Thoracic aorta (tissue), 2 donors: ENCODE data around the gene SLC6A19. TPM values are rescaled to one million over a fixed set of nuclear protein-coding genes. Genes with fewer than 3 reads are reported as not detected.

Experiments
- ATAC-seq: fragments of 150-250 bp; one replicate; pipeline ENCODE4 v1.8.0; 2017; ENCODE audit warnings: low read depth; ENCODE audit not compliant: insufficient number of reproducible peaks, low FRiP score
- DNase-seq: peaks from one replicate; pipeline ENCODE4 v3.0.0-alpha.2; 2020; ENCODE audit warnings: low spot score
- H3K27ac ChIP-seq, 2 donors: fragments of 200-600 bp; sonication (generic); 1 replicate in 1 of 2; 2 replicates in 1 of 2; pipeline ENCODE4 v1.5.1; 2016; ENCODE audit warnings: mild to moderate bottlenecking in 2 of 2, moderate library complexity in 2 of 2
- H3K27me3 ChIP-seq: fragments of 200-600 bp; sonication (generic); replicated peaks from 2 replicates; pipeline ENCODE4 v1.6.0; 2016; ENCODE audit warnings: mild to moderate bottlenecking; ENCODE audit not compliant: insufficient read depth
- H3K36me3 ChIP-seq: fragments of 200-600 bp; sonication (generic); one replicate; pipeline ENCODE4 v1.5.1; 2016
- H3K4me1 ChIP-seq, 2 donors: fragments of 200-600 bp; sonication (generic); 1 replicate in 1 of 2; 2 replicates in 1 of 2; pipeline versions ENCODE4 v1.5.1 to v1.6.0; 2016; ENCODE audit warnings: low read depth in 2 of 2, mild to moderate bottlenecking in 1 of 2; ENCODE audit not compliant: control insufficient read depth in 1 of 2
- H3K4me3 ChIP-seq: fragments of 200-600 bp; sonication (generic); 2 replicates; pipeline ENCODE4 v1.5.1; 2016; ENCODE audit warnings: mild to moderate bottlenecking
- H3K9me3 ChIP-seq: fragments of 200-600 bp; sonication (generic); 2 replicates; pipeline ENCODE4 v1.5.1; 2016
- CTCF ChIP-seq: fragments of 200-600 bp; sonication (generic); IDR thresholded peaks from one replicate; pipeline ENCODE4 v1.5.1; 2019; ENCODE audit warnings: antibody characterized with exemption
- total RNA-seq, 2 donors: library from RNA; depleted of rRNA; stranded (reverse); fragments of >200 nt; gene quantifications; one replicate each; pipeline versions ENCODE4 v1.1.0 to v1.2.3, GENCODE V29; 2016

SLC6A19 gene
- total RNA-seq, 2 donors from 2014 or later = not detected

- no peak for TF ChIP-seq CTCF
These were observed 5.5 kb upstream of the SLC6A19 start for GRCh38 chr5:1195916-1196315.

GRCh38 chr5:1196562-1196961 is 4.8 kb upstream of the SLC6A19 start:
- Histone ChIP-seq H3K9me3 (no peaks in the 10 kb centered on the region), H3K36me3 (no peaks in the 10 kb centered on the region), H3K27me3 (no peaks in the 10 kb centered on the region), H3K27ac (no peak overlapping the region), H3K4me3 (no peak overlapping the region), H3K4me1 (no peaks in the 10 kb centered on the region)
- DNase-seq (no peak), ATAC-seq (no peak)
- no peak for TF ChIP-seq CTCF

More at GRCh38 chr5:1195916-1196315, 5.5 kb upstream of the SLC6A19 start:
- no peak overlapping the region for H3K27ac ChIP-seq
- no peaks in the 10 kb centered on the region for H3K4me1 ChIP-seq
- no peaks in the 10 kb centered on the region for H3K36me3 ChIP-seq
- DNase-seq = no peak
- no peaks in the 10 kb centered on the region for H3K9me3 ChIP-seq
- no peak overlapping the region for H3K4me3 ChIP-seq
- no peak for ATAC-seq
- no peaks in the 10 kb centered on the region for H3K27me3 ChIP-seq

- DNase-seq = no peak
- no peaks in the 10 kb centered on the region for H3K9me3 ChIP-seq
- ATAC-seq = no peak
- no peaks in the 10 kb centered on the region for H3K4me1 ChIP-seq
- H3K27ac ChIP-seq = no peak overlapping the region
- H3K4me3 ChIP-seq = no peak overlapping the region
- no peaks in the 10 kb centered on the region for H3K27me3 ChIP-seq
- no peak for TF ChIP-seq CTCF
- H3K36me3 ChIP-seq = no peaks in the 10 kb centered on the region
These were observed 3.3 kb upstream of the SLC6A19 start for GRCh38 chr5:1197876-1198666.

GRCh38 chr5:1199340-1199648 is 2.1 kb upstream of the SLC6A19 start:
- DNase-seq = no peak
- Histone ChIP-seq H3K9me3 (no peaks in the 10 kb centered on the region), H3K27ac (no peak overlapping the region), H3K27me3 (no peaks in the 10 kb centered on the region), H3K4me3 (no peak overlapping the region), H3K4me1 (no peaks in the 10 kb centered on the region), H3K36me3 (no peaks in the 10 kb centered on the region)
- no peak for TF ChIP-seq CTCF
- ATAC-seq = no peak

- ATAC-seq = no peak
- TF ChIP-seq CTCF = no peak
- no peak for DNase-seq
- H3K36me3 ChIP-seq = no peaks in the 10 kb centered on the region
- H3K27ac ChIP-seq = no peak overlapping the region
- H3K4me1 ChIP-seq = no peaks in the 10 kb centered on the region
- H3K4me3 ChIP-seq = no peak overlapping the region
- H3K27me3 ChIP-seq = no peaks in the 10 kb centered on the region
- H3K9me3 ChIP-seq = no peaks in the 10 kb centered on the region
These were observed 1.5 kb upstream of the SLC6A19 start for GRCh38 chr5:1199649-1200494.
